22Rv1 (cell line): ENCODE data around the gene NUP188.

ENCODE experiments used
- H3K27ac ChIP-seq: fragments of 450-650 bp; 2 replicates; pipeline ENCODE4 v1.5.1; 2017
- ZFX ChIP-seq: fragments of 450-650 bp; IDR thresholded peaks from 2 replicates; pipeline ENCODE4 v1.6.1; 2017; ENCODE audit warnings: antibody characterized with exemption, borderline replicate concordance
- TF ChIP-seq, protein P1 (sequence below): fragments of 450-650 bp; IDR thresholded peaks from 2 replicates; pipeline ENCODE4 v1.5.1; 2017; ENCODE audit warnings: mild to moderate bottlenecking

The NUP188 gene

DNA sequence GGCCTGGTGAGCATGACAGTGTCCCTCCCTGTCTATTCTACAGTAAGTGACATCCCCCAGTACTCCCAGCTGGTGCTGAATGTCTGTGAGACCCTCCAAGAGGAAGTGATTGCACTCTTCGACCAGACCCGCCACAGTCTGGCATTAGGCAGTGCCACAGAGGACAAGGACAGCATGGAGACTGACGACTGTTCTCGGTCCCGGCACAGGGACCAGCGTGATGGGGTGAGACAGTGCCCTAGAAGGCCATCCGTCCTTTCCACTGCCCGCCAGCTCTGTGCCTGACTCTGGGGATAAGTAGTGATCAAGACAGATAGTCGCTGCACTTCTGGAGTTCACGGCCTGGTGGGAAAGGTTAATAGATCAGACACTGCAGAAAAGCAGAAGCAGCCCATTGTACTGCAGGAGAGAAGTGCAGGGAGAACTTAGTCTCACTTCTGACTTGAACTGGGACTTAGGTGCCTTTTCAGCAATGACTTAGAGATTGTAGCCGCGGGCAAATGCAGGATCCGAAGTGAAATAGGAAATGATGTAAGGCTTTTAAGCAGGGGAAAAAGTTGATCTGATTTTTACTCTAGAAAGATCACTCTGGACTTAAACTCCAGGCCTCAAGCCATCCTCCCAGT lies 52.2 kb downstream of the NUP188 start:
- H3K27ac ChIP-seq = no peak overlapping the region
- no peak for TF ChIP-seq ZFX
- TF ChIP-seq, protein P1, sequence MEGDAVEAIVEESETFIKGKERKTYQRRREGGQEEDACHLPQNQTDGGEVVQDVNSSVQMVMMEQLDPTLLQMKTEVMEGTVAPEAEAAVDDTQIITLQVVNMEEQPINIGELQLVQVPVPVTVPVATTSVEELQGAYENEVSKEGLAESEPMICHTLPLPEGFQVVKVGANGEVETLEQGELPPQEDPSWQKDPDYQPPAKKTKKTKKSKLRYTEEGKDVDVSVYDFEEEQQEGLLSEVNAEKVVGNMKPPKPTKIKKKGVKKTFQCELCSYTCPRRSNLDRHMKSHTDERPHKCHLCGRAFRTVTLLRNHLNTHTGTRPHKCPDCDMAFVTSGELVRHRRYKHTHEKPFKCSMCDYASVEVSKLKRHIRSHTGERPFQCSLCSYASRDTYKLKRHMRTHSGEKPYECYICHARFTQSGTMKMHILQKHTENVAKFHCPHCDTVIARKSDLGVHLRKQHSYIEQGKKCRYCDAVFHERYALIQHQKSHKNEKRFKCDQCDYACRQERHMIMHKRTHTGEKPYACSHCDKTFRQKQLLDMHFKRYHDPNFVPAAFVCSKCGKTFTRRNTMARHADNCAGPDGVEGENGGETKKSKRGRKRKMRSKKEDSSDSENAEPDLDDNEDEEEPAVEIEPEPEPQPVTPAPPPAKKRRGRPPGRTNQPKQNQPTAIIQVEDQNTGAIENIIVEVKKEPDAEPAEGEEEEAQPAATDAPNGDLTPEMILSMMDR = no peak

DNA sequence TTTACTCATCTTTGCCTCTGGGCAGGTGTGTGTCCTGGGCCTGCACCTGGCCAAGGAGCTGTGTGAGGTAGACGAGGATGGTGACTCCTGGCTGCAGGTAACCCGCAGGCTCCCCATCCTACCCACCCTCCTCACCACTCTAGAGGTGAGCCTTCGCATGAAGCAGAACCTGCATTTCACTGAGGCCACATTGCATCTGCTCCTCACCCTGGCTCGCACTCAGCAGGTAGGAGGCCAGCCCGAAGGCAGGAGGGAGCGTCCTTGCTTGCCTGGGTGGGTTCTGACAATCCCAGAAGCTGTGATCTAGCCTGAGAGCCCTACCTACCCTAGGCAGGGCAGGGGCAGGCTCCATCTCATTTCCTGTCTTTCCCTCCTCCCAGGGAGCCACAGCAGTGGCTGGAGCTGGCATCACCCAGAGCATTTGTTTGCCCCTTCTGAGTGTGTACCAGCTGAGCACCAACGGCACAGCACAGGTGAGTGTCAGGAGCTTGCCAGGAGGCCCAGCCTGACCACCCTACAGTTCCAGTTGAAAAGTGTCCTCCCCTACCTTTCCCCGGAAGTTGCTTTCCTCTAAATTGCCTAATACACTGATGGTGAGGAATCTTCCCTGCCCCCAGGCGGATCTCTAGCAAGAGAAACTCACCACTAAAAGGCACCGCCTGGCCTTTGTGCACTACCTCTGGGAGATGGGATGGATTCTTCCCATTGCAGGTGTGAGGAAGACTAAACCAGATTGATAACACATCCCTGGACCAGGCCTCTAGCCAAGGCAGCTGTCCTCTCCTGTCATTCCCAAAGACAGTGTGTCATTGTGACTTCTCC lies 54.2 kb downstream of the NUP188 start:
- H3K27ac ChIP-seq = no peak overlapping the region
- no peak for TF ChIP-seq ZFX
- TF ChIP-seq, protein P1 = no peak

DNA sequence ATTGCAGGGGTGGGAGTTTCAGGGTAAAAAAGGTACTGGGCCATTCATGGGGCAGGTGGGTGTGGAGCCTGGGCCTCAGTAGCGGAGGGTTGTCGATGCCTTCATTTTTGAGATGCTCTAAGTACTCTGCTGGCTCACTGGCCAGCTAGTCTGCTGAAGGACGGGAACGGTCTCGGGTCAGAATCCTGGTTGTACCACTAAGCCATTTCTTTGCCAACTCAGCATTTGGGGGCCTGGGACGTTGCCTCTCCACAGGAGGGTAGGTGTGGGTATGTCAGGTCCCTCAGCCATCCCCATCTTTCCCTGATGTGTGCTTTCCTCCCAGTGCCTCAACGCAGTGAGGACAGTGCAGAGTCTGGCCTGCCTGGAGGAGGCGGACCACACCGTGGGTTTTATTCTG lies 55.5 kb downstream of the NUP188 start:
- TF ChIP-seq, protein P1 = no peak
- TF ChIP-seq ZFX = no peak

DNA sequence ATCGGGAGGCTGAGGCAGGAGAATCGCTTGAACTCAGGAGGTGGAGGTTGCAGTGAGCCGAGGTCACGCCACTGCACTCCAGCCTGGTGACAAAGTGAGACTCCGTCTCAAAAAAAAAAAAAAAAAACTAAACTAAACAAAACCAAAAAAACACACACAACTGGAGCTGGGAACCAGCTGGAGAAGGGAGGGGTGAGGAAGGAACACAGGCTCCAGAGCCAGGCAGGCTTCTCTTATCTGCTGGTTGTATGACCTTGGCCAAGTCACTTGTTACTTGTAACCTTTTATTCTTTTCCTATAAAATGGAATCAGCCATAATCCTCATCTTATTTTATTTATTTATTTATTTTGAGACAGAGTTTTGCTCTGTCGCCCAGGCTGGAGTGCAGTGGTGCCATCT lies 56.7 kb downstream of the NUP188 start:
- H3K27ac ChIP-seq = peak overlapping the region; percentile 48; the same call in 1 of the 2 replicates

More for the DNA sequence above, 55.5 kb downstream of the NUP188 start:
- H3K27ac ChIP-seq = 0 out of 2 replicates have a peak overlapping the region, but pooled peaks have one; percentile 48

DNA sequence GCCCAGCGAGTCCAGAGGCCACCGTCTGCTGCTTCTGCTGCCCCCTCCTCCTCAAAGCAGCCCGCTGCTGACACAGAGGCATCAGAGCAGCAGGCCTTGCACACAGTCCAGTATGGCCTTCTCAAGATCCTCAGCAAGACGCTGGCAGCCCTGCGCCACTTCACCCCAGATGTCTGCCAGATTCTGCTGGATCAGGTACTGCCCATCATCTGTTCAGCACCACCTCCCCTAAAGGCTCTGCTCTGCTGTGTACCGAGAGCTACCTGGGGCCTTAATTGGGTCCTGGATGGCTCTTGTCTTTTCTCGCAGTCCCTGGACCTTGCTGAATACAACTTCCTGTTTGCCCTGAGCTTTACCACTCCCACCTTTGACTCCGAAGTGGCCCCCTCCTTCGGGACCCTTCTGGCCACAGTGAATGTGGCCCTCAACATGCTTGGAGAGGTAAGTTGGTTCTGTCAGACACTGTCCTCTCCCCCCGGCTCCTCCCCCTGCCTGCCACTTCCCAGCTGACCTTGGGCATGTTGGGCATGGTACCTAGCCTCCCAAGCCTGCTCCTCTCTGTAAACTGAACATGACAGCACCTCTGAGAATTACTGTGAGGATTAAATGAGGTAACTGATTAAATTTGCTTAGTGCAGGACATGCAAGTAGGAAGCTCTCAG lies 58.0 kb downstream of the NUP188 start:
- TF ChIP-seq, protein P1 = no peak

DNA sequence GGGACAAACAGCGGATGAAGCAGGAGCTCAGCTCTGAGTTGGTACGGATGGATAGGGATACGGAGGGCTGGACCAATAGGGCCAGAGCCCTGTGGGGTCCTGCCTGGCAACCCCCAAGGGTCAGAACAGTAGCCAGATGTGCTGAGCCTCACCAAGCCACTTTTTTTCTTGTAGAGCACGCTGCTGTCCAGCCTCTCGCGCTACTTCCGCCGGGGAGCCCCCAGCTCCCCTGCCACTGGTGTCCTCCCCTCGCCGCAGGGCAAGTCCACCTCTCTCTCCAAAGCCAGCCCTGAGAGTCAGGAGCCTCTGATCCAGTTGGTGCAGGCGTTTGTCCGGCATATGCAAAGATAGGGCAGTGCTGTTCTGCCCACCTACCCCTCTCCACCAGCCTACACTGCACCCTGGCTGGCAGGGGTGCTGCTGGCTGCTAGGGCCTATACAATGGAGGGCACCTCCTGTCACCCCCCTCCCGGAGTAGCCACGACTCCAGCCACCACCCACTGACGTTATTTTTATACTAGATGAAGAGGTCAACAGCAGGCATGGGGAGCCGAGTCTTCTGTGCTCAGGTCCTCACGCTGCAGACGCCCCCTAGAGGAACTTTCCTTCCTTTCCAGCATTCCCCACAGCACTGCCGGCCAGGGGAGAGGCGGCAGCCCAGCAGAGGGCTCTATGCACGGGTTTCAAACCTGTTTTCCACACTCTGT lies 59.0 kb downstream of the NUP188 start:
- H3K27ac ChIP-seq = peak overlapping the region; percentile 48
- TF ChIP-seq, protein P1 = peak; percentile 96
- no peak for TF ChIP-seq ZFX

More for the DNA sequence above, 58.0 kb downstream of the NUP188 start:
- peak overlapping the region; percentile 48 for H3K27ac ChIP-seq

DNA sequence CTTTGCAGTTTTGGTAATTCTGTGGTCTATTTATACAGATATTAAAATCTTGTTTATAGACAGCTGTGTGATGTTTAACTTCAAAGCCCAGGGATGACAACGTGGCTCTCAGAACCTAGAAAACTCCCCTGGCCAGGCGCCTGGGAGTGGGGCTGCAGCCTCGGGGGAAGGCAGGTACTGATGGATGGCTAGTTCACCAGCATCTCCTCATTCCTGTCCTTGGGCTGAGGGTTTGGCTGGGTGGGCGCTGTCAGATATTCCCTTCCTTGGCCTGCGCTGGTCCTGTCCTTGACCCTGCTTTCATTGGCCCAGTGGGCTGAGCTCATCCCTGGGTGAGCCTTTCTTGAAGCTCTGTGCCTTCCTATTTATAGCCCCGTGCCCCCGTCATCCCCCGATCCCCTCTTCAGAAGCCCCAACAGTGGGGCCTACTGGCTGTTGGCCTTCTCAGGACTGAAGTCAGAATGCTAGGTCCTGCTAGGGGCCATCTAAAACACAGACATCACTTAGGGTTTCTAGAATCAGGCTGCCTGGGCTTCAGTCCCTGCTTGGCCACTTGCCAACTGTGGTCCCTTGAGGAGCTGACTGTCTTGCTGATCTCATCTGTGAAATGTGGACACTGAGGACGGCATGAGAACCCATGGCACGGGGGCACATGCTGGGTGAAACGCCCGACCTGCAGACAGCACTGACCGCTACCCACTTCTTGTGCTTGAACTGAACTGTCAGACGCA lies 59.7 kb downstream of the NUP188 start:
- peak overlapping the region; percentile 48 for H3K27ac ChIP-seq
- no peak for TF ChIP-seq ZFX
- TF ChIP-seq, protein P1 = peak; percentile 75
